ENCODE data around the gene TMEM217. TPM values are rescaled to one million over a fixed set of nuclear protein-coding genes. Genes with fewer than 3 reads are reported as not detected.
A peak's percentile ranks its signal among the peaks of the same experiment; 100 is the strongest.
"Not testable (repeated sequence)": the region's sequence is repeated elsewhere in the genome, so short reads cannot be mapped to it uniquely, and the experiment has no call there.

Gene TMEM217
- total RNA-seq, 4 donors from 2014 or later: 1.4 to 4.7 (median 2.0) TPM

DNA sequence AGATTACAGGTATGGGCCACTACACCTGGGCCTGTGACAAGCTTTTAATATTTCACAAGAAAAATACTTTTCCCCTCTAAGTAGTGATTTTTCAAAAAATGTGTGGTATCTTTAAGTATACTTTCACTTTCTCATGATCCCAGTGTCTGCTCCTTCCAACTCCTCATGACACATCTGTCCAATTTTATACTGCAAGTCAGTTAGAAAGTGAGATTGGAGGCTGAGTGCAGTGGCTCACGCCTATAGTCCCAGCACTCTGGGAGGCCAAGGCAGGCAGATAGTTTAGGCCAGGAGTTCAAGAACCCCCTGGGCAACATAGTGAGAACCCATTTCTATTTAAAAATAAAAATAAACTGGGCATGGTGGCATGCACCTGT lies 67.8 kb downstream of the TMEM217 start:
- H3K4me1 ChIP-seq: peaks cover 0 to 6% (median 0%) of the 10 kb centered on the region in 3 donors
- no peak overlapping the region for H3K27ac ChIP-seq
- intact Hi-C loops (cut with DNase I): no loop called here
- no peaks in the 10 kb centered on the region for H3K36me3 ChIP-seq
- H3K27me3 ChIP-seq: no peaks in the 10 kb centered on the region
- no peak for DNase-seq
- no peak overlapping the region for H3K4me3 ChIP-seq
- TF ChIP-seq, protein P1, sequence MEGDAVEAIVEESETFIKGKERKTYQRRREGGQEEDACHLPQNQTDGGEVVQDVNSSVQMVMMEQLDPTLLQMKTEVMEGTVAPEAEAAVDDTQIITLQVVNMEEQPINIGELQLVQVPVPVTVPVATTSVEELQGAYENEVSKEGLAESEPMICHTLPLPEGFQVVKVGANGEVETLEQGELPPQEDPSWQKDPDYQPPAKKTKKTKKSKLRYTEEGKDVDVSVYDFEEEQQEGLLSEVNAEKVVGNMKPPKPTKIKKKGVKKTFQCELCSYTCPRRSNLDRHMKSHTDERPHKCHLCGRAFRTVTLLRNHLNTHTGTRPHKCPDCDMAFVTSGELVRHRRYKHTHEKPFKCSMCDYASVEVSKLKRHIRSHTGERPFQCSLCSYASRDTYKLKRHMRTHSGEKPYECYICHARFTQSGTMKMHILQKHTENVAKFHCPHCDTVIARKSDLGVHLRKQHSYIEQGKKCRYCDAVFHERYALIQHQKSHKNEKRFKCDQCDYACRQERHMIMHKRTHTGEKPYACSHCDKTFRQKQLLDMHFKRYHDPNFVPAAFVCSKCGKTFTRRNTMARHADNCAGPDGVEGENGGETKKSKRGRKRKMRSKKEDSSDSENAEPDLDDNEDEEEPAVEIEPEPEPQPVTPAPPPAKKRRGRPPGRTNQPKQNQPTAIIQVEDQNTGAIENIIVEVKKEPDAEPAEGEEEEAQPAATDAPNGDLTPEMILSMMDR (IDR thresholded peaks at IDR 0.05): no peak
- TF ChIP-seq POLR2A (IDR thresholded peaks at IDR 0.05): no peak
- H3K9me3 ChIP-seq: no peaks in the 10 kb centered on the region
- WGBS, 2 donors: 75 to 78% methylated on average over 1 of the region's 1 CpG

DNA sequence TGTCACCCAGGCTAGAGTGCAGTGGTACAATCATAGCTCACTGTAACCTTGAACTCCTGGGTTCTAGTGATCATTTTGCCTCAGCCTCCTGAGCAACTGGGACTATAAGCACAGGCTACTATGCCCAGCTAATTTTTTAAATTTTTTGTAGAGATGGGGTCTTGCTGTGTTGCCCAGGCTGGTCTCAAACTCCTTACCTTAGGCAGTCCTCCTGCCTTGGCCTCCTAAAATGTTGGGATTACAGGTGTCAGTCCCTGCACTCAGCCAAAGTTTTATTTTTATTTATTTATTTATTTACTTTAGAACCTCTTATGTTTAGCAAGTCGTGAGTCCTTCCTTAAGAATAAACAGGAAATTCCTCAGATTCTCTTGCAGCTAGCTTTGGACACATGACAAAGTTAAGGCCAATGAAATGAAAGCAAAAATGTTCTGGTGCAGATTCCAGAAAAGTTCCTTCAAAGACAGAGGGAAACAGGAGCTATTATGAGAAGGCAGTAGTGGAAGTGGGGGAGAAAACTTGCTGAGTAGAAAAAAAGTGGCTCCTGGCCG lies 68.9 kb downstream of the TMEM217 start:
- no peaks in the 10 kb centered on the region for H3K27me3 ChIP-seq
- intact Hi-C loops (cut with DNase I): no loop called here
- H3K36me3 ChIP-seq: no peaks in the 10 kb centered on the region
- no peak for TF ChIP-seq POLR2A (IDR thresholded peaks at IDR 0.05)
- TF ChIP-seq, protein P1 (IDR thresholded peaks at IDR 0.05): no peak
- 65 to 75% methylated on average over 2 of the region's 2 CpGs for WGBS, 2 donors
- H3K4me3 ChIP-seq: no peak overlapping the region
- peaks cover 0 to 6% (median 0%) of the 10 kb centered on the region in 3 donors for H3K4me1 ChIP-seq
- DNase-seq: no peak
- H3K9me3 ChIP-seq: no peaks in the 10 kb centered on the region
- H3K27ac ChIP-seq: no peak overlapping the region

DNA sequence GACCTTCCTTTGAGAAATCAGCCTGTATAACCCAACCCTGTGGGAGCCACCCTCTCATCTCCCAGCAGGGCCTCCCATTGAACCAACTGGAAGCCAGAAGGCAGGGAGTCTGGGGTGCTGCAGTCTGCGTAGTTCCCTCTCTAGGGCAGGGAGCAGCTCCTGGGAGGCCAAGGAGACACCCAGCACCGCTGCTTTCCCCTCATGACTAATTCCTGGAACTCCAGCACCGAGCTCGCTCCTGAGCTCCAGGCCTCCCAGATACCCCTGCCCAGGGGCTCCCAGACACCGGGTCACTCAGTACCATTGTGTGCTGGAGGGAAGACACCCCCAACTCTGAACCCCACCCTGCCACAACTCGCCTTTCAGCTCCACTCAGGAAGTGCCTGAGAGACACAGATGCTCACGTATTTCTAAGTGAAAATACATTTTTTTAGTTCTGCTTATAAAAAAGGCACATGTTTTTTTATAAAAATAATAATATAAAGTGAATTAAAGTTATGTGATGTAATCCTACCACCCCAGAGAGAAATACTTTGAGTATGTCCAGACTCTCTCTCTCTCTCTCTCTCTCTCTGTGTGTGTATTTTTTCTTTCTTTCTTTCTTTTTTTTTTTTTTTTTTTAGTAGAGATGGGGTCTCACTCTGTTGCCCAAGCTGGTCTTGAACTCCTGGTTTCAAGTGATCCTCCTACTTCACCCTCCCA lies 70.5 kb downstream of the TMEM217 start:
- Histone ChIP-seq H3K9me3 (no peaks in the 10 kb centered on the region), H3K36me3 (no peaks in the 10 kb centered on the region), H3K4me3 (no peak overlapping the region), H3K27me3 (no peaks in the 10 kb centered on the region), H3K27ac (peak overlapping the region in 1 of 4 donors; percentile 55), H3K4me1 (peaks cover 0 to 12% (median 0%) of the 10 kb centered on the region in 3 donors)
- DNase-seq: no peak
- WGBS, 2 donors: 77 to 82% methylated on average over 5 to 7 of the region's 7 CpGs
- TF ChIP-seq, protein P1 (IDR thresholded peaks at IDR 0.05): no peak
- no peak for TF ChIP-seq POLR2A (IDR thresholded peaks at IDR 0.05)
- intact Hi-C loops (cut with DNase I): no loop called here

DNA sequence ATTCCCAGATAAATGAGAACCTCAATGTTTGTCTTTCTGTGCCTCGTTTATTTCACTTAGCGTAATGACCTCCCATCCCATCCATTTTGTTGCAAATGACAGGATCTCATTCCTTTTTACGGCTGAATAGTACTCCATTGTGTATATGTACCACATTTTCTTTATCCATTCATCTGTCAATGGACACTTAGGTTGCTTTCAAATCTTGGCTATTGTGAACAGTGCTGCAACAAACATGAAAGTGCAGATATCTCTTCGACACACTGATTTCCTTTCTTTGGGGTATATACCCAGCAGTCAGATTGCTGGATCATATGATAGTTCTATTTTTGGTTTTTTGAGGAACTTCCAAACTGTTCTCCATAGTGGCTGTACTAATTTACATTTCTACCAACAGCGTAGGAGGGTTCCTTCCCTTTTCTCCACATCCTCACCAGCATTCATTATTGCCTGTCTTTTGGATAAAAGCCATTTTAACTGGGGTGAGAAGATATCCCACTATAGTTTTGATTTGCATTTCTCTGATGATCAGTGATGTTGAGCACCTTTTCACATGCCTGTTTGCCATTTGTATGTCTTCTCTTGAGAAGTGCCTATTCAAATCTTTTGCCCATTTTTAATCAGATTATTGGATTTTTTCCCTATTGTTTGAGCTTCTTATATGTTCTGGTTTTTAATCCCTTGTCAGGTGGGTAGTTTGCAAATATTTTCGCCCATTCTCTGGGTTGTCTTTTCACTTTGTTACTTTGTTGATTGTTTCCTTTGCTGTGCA lies 71.8 kb downstream of the TMEM217 start:
- intact Hi-C loops (cut with DNase I); DNase-seq; H3K36me3 ChIP-seq; H3K9me3 ChIP-seq; H3K27ac ChIP-seq; H3K27me3 ChIP-seq; H3K4me3 ChIP-seq: not testable (repeated sequence)
- 73 to 83% methylated on average over 6 of the region's 6 CpGs for WGBS, 2 donors
- peaks cover 0 to 16% (median 0%) of the 10 kb centered on the region in 3 donors for H3K4me1 ChIP-seq

DNA sequence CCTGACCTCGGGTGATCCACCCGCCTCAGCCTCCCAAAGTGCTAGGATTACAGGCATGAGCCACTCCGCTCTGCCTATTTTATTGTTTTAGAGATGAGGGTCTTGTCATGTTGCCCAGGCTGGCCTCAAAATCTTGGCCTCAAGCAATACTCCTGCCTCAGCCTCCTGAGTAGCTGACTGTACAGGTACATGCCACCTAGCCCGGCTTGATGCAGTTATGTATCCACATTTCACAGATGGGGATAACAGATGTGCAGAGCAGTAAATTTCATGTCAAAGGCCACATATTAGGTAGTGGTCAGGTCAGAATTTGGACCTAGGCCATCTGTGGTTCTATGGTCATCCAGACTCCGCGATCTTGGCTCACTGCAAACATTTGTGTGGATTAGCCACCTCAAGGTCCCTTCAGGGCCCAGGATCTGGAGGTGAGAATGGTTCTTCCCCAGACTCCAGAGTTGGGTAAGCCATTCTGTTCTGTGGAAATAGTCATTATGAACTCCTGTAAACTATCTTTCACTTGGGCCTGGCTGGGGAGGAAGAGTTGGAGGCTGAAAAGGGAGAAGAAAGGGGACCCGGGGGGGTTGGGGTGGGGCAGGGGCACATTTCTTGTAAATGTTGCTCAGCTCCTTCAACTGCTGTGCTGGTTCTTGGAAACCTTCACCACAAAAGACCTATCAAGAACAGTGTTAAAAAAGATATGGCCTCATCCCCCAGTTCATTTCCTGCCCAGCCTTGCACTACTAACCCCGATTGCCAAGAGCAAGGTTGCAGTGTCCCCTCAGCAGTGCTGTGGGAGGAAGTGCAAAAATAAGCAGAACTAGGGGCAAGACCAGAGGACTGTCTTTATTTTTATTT lies 75.0 kb downstream of the TMEM217 start:
- H3K4me3 ChIP-seq: no peak overlapping the region
- peaks cover 0 to 16% (median 0%) of the 10 kb centered on the region in 3 donors for H3K4me1 ChIP-seq
- no peaks in the 10 kb centered on the region for H3K36me3 ChIP-seq
- no peak for DNase-seq
- H3K27me3 ChIP-seq: no peaks in the 10 kb centered on the region
- no peak for TF ChIP-seq POLR2A (IDR thresholded peaks at IDR 0.05)
- TF ChIP-seq, protein P1 (IDR thresholded peaks at IDR 0.05): no peak
- WGBS, 2 donors: 68 to 78% methylated on average over 7 to 8 of the region's 8 CpGs
- intact Hi-C loops (cut with DNase I): no loop called here
- no peaks in the 10 kb centered on the region for H3K9me3 ChIP-seq
- H3K27ac ChIP-seq: peak overlapping the region; percentile 8 to 66 (median 49)

DNA sequence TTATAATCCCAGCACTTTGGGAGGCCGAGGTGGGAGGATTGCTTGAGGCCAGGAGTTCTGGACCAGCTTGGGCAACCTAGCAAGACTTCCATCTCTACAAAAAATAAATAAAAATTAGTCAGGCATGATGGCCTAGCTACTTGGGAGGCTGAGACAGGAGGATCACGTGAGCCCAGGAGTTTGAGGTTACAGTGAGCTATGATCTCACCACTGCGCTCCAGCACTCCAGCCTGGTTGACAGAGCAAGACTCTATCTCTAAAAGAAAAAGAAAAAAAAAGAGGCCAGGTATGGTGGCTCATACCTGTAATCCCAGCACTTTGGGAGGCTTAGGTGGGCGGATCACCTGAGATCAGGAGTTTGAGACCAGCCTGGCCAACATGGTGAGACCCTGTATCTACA lies 77.3 kb downstream of the TMEM217 start:
- peaks cover 0 to 28% (median 0%) of the 10 kb centered on the region in 3 donors for H3K4me1 ChIP-seq
- H3K4me3 ChIP-seq; intact Hi-C loops (cut with DNase I); H3K36me3 ChIP-seq; DNase-seq; H3K9me3 ChIP-seq; H3K27me3 ChIP-seq; H3K27ac ChIP-seq: not testable (repeated sequence)
- 88 to 89% methylated on average over 4 of the region's 4 CpGs for WGBS, 2 donors

Measured in esophagus squamous epithelium (tissue), 5 donors.